HG03457 (cell line): Measurements from ENCODE around the gene SCN4A.
"Not testable (repeated sequence)": the region's sequence is repeated elsewhere in the genome, so short reads cannot be mapped to it uniquely, and the experiment has no call there.

ENCODE experiments used
- ATAC-seq: cut with Tn5 transposase; IDR thresholded peaks from one replicate; pipeline ENCODE4 v1.9.1; 2021; ENCODE audit warnings: moderate number of reproducible peaks; ENCODE audit not compliant: unreplicated experiment

The SCN4A gene

GRCh38 chr17:63939401-63939800, 33.3 kb downstream of the SCN4A start:
- ATAC-seq: no peak

GRCh38 chr17:63937920-63938319, 34.8 kb downstream of the SCN4A start:
- no peak for ATAC-seq

DNA sequence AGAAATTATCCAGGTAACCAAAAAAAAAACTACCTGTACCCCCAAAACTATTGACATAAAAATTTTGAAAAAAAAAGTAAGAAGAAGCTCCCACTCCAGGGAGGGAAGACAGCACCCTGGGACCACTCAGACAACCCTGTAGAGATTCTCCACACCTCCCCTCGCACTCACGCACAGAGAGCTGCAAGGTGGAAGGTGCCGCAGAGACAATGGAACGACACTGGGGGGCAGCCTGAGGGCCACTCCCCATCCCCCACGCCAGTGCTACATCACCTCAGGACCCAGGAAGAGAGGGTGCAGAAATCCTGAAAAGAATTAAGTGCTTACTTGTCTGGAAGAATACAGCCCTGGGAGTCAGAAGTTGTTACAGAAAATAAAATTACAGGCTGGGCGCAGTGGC, 35.4 kb downstream of the SCN4A start:
- ATAC-seq: no peak

DNA sequence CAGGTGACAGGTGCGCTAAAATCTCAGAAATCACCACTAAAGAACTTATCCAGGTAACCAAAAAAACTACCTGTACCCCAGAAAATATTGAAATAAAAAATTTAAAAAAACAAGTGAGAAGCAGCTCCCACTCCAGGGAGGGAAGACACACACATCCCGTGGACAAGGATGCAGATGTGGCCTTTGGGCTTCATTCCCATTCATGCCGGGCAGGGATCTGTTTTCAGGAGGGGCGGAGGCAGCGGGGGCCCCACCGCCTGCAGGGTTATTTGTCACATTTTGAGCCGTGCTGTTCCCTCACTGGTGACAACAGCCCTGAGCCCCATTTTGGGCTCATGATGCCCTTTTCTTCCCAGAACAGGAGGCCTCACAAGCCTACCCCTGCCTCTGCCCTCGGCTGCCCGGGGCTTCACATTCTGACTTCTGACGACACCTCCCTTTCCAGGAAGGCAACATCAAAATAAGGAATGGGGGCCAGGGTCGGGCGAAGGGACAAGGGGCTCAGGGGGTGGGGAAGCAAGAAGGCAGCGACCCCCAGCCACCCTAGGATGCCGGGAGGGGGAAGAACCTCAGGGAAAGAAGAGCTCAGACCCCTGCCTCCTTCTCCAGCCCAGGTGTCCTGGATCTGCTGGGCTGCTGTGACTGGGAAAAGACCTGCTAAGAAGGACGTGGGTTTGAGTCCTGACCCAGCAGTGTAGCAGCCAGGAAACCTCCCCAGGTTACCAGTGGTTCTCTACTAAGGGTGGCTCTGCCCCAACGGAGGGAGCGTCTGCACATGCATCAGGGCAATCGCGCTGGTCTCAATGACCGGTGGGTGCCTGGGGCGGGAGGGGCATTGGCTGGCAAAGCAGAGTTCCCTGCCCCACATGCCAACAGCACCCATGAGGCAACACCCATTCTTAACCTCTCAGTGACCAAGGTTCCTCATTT, 38.3 kb downstream of the SCN4A start:
- ATAC-seq: no peak

GRCh38 chr17:63933598-63933997, 39.1 kb downstream of the SCN4A start:
- no peak for ATAC-seq

GRCh38 chr17:63932721-63933120, 40.0 kb downstream of the SCN4A start:
- ATAC-seq: no peak

- peak; percentile 61 for ATAC-seq
These were observed 40.6 kb downstream of the SCN4A start, which contains the start of gene CD79B for GRCh38 chr17:63931981-63932561. CD79B (minus strand) TSS chr17:63932331; CDS start chr17:63932261, 70 bp downstream.

DNA sequence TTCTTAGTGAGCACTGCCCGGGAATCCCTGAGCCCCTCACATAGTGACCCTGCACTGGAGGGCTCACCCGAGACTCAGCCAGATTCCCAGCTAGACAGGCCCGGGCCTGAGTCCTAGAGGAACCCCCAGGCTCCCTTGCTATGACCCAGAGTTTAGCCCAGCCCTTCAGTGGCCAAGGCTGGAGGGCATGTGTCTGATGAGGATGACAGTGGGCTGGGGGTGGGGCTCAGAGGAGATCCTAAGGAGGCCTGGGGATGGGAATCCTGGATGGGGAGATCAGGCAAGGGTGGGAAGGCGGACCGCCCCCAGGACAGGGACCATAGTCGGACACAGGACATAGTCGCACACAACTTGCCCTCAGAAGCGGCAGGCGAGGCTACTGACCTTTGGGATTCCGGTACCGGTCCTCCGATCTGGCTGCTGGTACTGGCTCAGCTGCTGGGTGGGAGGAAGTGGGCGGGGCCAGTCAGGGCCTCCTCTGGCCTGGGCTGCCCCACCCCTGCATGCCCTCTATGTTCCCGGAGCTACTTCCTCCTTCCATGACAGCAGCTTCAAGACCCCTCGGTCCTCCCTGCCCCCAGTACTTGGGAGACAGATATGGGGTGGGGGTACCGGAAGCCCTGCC, 41.7 kb downstream of the SCN4A start:
- no peak for ATAC-seq

DNA sequence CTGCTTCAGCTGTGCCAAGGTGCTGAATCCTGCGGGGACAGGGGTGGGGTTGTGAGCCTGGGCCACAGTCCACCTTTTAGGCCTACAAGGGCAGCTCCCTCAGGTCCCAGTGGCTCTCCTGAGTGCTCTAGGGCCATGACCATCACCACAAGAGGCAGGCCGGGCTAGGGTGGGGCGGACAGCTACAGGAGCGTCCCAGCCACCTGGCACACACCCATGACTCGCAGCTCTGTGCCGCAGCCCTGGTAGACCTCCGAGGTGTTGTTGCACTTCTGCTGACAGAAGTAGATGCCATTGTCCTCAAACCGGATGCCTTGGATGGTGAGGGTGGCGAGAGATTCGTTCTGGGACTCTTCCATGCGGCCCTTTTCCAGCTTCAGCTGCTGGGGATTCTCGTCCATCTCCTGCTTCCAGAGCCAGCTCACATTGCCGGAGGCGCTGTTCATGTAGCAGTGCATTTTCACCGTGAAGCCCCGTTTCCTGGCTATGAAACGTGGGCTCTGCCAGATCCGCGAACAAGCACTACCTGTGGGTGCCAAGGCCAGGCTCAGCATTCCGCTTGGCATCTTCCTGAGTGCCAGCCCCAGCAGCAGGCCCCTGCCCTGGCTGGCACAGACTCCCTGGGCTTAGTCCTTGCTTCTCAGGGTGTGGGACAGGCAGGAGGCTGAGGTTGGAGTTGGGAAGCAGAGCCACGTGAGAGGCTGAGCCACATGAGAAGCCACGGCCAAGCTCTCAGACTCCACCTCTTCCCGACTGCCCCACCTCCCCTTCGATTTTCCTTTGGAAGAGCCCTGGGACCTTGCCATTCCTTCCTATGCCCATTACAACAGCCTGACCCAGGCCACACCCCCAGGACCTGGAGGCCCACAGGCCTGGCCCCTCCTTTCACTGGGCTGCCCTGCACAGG, 42.6 kb downstream of the SCN4A start:
- no peak for ATAC-seq

DNA sequence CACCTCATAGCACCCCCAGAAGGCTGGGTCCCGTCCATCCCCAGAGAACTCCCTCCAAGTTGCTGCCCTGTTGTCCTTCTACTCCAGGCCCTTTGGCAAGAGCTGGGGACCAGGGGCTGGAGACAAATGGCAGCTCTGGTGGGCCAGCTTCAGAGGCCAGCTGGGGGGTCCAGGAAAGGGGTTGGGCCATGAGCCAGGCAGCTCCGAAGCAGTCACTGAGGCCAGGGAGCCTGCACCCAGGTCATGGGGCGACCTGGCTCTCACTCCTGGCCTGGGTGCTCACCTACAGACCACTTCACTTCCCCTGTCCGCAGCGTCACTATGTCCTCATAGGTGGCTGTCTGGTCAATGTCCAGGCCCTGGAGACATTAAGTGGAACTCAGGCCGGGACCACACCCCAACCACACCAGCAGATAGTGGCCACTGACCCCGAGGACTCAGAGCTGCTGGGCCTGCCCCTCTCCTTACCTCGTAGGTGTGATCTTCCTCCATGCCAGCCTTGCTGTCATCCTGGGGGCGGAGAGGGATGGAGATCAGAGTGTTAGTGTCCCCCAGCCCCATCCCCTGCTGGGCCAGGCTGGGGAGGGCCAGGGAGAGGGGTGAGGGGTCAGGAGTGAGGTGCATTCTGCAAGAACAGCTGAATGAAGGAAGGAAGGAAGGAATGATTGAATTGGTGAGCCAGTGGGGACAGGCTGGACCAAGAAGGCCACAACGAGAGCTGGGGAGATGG, 43.6 kb downstream of the SCN4A start:
- ATAC-seq: no peak

DNA sequence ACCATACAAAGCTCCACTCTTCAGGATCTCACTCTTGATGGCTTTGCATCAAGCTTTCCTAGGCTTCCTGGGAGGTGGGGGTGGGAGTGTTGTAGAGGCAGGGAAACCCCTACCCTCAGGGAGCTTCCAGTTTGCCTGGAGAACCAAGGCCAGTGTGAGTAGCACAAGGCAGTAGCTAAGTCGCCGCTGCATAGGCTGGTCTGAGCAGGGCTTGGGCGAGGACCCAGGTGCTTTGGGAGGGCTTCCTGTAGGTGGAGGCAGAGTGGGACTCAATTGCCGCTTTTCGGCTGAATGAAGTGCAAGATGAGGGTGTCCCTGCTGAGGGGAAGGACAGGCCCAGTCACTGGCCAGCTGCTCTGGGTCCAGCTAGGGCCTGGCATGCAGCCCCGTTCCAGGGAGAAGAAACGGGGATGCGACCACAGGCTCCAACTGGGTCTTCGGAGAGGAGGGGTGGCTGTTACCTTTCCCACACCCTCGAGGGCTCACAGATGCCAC, 44.5 kb downstream of the SCN4A start:
- ATAC-seq: no peak

DNA sequence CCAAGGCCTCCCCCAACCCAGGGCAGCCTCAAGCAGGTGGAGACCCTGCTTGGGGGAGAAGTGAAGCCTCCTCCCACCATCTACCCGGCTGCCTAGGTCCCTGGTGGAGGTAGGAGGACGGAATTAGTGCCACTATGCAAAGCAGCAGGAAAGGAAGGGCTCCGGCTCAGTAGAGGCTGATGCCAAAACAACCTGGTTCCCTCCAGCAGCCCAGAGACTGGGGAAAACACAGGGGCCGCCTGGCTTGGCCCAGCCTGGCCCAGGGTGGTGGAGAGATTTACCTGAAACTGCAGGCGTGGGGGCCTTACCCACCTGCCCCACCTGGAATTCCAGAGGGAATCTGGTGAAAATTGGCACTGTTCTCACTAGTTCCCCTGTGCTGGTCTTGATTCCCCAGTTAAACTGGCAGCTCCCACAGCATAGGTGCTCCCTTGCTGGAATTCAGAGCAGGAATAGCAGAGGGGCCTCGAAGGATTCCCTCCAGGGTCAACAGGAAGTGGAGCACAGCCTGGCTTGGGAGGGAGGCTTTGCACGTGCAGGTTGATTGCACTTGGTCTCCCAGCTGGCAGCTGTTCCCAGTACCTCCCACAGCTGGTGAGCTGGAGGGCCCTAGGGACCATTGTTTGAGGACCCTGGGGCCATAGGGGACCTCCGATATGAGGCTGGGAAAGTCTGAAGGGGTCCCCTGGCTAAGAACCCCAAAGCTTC, 45.1 kb downstream of the SCN4A start:
- no peak for ATAC-seq

GRCh38 chr17:63926164-63926563, 46.6 kb downstream of the SCN4A start:
- no peak for ATAC-seq

- no peak for ATAC-seq
These were observed 47.1 kb downstream of the SCN4A start for GRCh38 chr17:63925615-63926014.

DNA sequence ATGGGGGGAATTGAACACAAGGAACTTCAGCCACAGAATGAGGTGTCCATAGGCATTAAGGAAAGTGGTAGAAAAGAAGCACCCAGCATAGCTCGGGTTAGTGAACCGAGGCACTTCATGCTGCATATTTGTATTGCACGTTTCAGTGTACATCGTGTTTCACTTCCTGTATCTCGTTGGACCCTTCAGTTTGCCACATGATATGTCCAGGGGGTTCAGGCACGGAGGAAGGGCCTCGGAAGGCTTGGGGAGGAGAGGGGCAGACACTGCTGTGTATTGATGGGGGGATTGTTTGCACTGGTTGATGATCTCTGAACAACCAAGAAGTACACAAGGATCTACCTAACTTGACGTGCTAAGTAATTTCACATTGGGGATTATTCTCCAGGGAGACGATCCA, 50.3 kb downstream of the SCN4A start:
- ATAC-seq: not testable (repeated sequence)

- not testable (repeated sequence) for ATAC-seq
These were observed 51.9 kb downstream of the SCN4A start for GRCh38 chr17:63920779-63921178.

GRCh38 chr17:63920050-63920449, 52.7 kb downstream of the SCN4A start:
- not testable (repeated sequence) for ATAC-seq

- no peak for ATAC-seq
These were observed 53.4 kb downstream of the SCN4A start for GRCh38 chr17:63919311-63919723.

DNA sequence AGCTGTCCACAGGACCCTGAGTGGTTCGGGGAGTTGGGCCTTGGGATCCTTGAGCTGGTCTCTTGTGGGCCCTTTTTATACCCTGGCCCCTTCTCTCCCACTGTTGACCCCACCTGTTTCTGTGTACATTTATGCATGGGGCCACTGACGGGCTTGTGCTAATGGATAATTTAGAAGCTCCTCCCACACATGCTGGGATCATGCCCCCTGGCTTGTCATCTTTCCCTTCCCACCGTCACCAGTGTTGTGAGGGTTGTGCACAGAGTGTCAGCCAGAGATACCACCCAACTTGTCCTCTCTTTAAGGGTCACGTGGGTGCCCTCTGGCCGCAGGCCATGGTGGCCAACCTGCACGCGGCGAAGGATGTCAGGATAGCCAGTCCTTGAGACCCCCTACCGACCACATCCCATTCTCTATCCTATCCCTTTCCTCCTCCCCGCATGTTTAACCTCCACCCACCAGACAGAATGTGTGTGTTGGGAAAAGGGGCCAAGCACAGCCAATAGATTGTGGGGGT, 53.9 kb downstream of the SCN4A start, which contains the start of gene GH1:
Gene GH1, minus strand, starts transcription at position 51 of the 517 bp plus-strand sequence. CDS start 63 bp downstream, outside the sequence.
- ATAC-seq: not testable (repeated sequence)
